Measurements from ENCODE around the gene ZC2HC1B. TPM values are rescaled to one million over a fixed set of nuclear protein-coding genes. Genes with fewer than 3 reads are reported as not detected.

ZC2HC1B gene
- total and polyA plus RNA-seq, 3 experiments from 2014 or later, result not detected

- CTCF ChIA-PET, result no interaction called here
These were observed 104.8 kb downstream of the ZC2HC1B start for GRCh38 chr6:143969077-143969476.

GRCh38 chr6:143970456-143971218 is 106.4 kb downstream of the ZC2HC1B start:
- Mint-ChIP-seq H3K4me1 (no peaks in the 10 kb centered on the region), H3K9me3 (no peaks in the 10 kb centered on the region), H3K27ac (no peak overlapping the region), H3K36me3 (no peaks in the 10 kb centered on the region), H3K27me3 (no peaks in the 10 kb centered on the region), H3K4me3 (no peak overlapping the region)
- ChIA-PET CTCF (no interaction called here), POLR2A (no interaction called here)
- H3K4me3 ChIP-seq (ENCODE audit: low read length), result no peak overlapping the region
- H3K36me3 ChIP-seq (ENCODE audit: insufficient read depth, low read length), result no peaks in the 10 kb centered on the region
- H3K9me3 ChIP-seq (ENCODE audit: low read length), result no peaks in the 10 kb centered on the region
- no peak for DNase-seq
- no peak overlapping the region for H3K27ac ChIP-seq (ENCODE audit: low read depth, low read length)
- no peaks in the 10 kb centered on the region for H3K4me1 ChIP-seq (ENCODE audit: insufficient read depth, low read length)
- no peaks in the 10 kb centered on the region for H3K27me3 ChIP-seq (ENCODE audit: insufficient read depth, low read length, poor library complexity, severe bottlenecking)

More at GRCh38 chr6:143969077-143969476, 104.8 kb downstream of the ZC2HC1B start:
- POLR2A ChIA-PET, result no interaction called here
- H3K4me1 Mint-ChIP-seq, result no peaks in the 10 kb centered on the region
- H3K27me3 ChIP-seq (ENCODE audit: insufficient read depth, low read length, poor library complexity, severe bottlenecking), result no peaks in the 10 kb centered on the region
- H3K9me3 ChIP-seq (ENCODE audit: low read length), result no peaks in the 10 kb centered on the region
- DNase-seq, result no peak
- peaks cover 0 to 6% (median 0%) of the 10 kb centered on the region in 3 donors for H3K36me3 Mint-ChIP-seq
- no peak overlapping the region for H3K27ac ChIP-seq (ENCODE audit: low read depth, low read length)
- no peak overlapping the region for H3K4me3 ChIP-seq (ENCODE audit: low read length)
- no peaks in the 10 kb centered on the region for H3K36me3 ChIP-seq (ENCODE audit: insufficient read depth, low read length)
- H3K4me3 Mint-ChIP-seq, result no peak overlapping the region
- H3K4me1 ChIP-seq (ENCODE audit: insufficient read depth, low read length), result no peaks in the 10 kb centered on the region
- no peaks in the 10 kb centered on the region for H3K9me3 Mint-ChIP-seq
- H3K27me3 Mint-ChIP-seq, result no peaks in the 10 kb centered on the region
- H3K27ac Mint-ChIP-seq, result no peak overlapping the region

GRCh38 chr6:143971482-143972205 is 107.4 kb downstream of the ZC2HC1B start:
- H3K4me1 ChIP-seq (ENCODE audit: insufficient read depth, low read length), result no peaks in the 10 kb centered on the region
- ChIA-PET POLR2A (no interaction called here), CTCF (no interaction called here)
- H3K9me3 Mint-ChIP-seq, result no peaks in the 10 kb centered on the region
- H3K27me3 Mint-ChIP-seq, result no peaks in the 10 kb centered on the region
- peaks cover 0 to under 1% (median 0%) of the 10 kb centered on the region in 3 donors for H3K4me1 Mint-ChIP-seq
- no peaks in the 10 kb centered on the region for H3K36me3 ChIP-seq (ENCODE audit: insufficient read depth, low read length)
- no peaks in the 10 kb centered on the region for H3K27me3 ChIP-seq (ENCODE audit: insufficient read depth, low read length, poor library complexity, severe bottlenecking)
- H3K4me3 Mint-ChIP-seq, result no peak overlapping the region
- H3K27ac ChIP-seq (ENCODE audit: low read depth, low read length), result no peak overlapping the region
- no peak overlapping the region for H3K4me3 ChIP-seq (ENCODE audit: low read length)
- H3K9me3 ChIP-seq (ENCODE audit: low read length), result no peaks in the 10 kb centered on the region
- no peak for DNase-seq
- H3K36me3 Mint-ChIP-seq, result no peaks in the 10 kb centered on the region
- no peak overlapping the region for H3K27ac Mint-ChIP-seq

GRCh38 chr6:143973097-143973966 is 109.1 kb downstream of the ZC2HC1B start:
- no peaks in the 10 kb centered on the region for H3K9me3 Mint-ChIP-seq
- Histone ChIP-seq H3K4me3 (ENCODE audit: low read length) (no peak overlapping the region), H3K36me3 (ENCODE audit: insufficient read depth, low read length) (no peaks in the 10 kb centered on the region), H3K4me1 (ENCODE audit: insufficient read depth, low read length) (no peaks in the 10 kb centered on the region), H3K9me3 (ENCODE audit: low read length) (no peaks in the 10 kb centered on the region), H3K27me3 (ENCODE audit: insufficient read depth, low read length, poor library complexity, severe bottlenecking) (no peaks in the 10 kb centered on the region), H3K27ac (ENCODE audit: low read depth, low read length) (no peak overlapping the region)
- CTCF ChIA-PET, result no interaction called here
- POLR2A ChIA-PET, result no interaction called here
- no peak overlapping the region for H3K27ac Mint-ChIP-seq
- no peak for DNase-seq
- H3K27me3 Mint-ChIP-seq, result no peaks in the 10 kb centered on the region
- peaks cover 0 to 6% (median 5%) of the 10 kb centered on the region in 3 donors for H3K4me1 Mint-ChIP-seq
- H3K36me3 Mint-ChIP-seq, result no peaks in the 10 kb centered on the region
- H3K4me3 Mint-ChIP-seq, result no peak overlapping the region

- Mint-ChIP-seq H3K9me3 (no peaks in the 10 kb centered on the region), H3K4me3 (no peak overlapping the region)
- H3K36me3 ChIP-seq (ENCODE audit: insufficient read depth, low read length), result no peaks in the 10 kb centered on the region
These were observed 109.8 kb downstream of the ZC2HC1B start for GRCh38 chr6:143974089-143974488.

GRCh38 chr6:143976806-143977349 is 112.6 kb downstream of the ZC2HC1B start:
- Mint-ChIP-seq H3K4me3 (no peak overlapping the region), H3K36me3 (no peaks in the 10 kb centered on the region), H3K9me3 (peaks cover 0 to 1% (median 0%) of the 10 kb centered on the region in 5 donors), H3K27me3 (no peaks in the 10 kb centered on the region), H3K4me1 (peaks cover 0 to 6% (median 5%) of the 10 kb centered on the region in 3 donors), H3K27ac (no peak overlapping the region)
- Histone ChIP-seq H3K27ac (ENCODE audit: low read depth, low read length) (no peak overlapping the region), H3K27me3 (ENCODE audit: insufficient read depth, low read length, poor library complexity, severe bottlenecking) (no peaks in the 10 kb centered on the region), H3K36me3 (ENCODE audit: insufficient read depth, low read length) (no peaks in the 10 kb centered on the region), H3K4me1 (ENCODE audit: insufficient read depth, low read length) (no peaks in the 10 kb centered on the region), H3K9me3 (ENCODE audit: low read length) (no peaks in the 10 kb centered on the region), H3K4me3 (ENCODE audit: low read length) (no peak overlapping the region)
- ChIA-PET CTCF (interaction anchor here (1.0 kb wide), 1 partner anchor 10 kb away, joined by 3 read pairs; no protein-coding TSS in a partner anchor), POLR2A (no interaction called here)
- no peak for DNase-seq

More at GRCh38 chr6:143974089-143974488, 109.8 kb downstream of the ZC2HC1B start:
- DNase-seq, result no peak
- CTCF ChIA-PET, result no interaction called here
- no peaks in the 10 kb centered on the region for H3K27me3 Mint-ChIP-seq
- no peak overlapping the region for H3K27ac Mint-ChIP-seq
- Histone ChIP-seq H3K27me3 (ENCODE audit: insufficient read depth, low read length, poor library complexity, severe bottlenecking) (no peaks in the 10 kb centered on the region), H3K9me3 (ENCODE audit: low read length) (no peaks in the 10 kb centered on the region), H3K4me3 (ENCODE audit: low read length) (no peak overlapping the region), H3K27ac (ENCODE audit: low read depth, low read length) (no peak overlapping the region), H3K4me1 (ENCODE audit: insufficient read depth, low read length) (no peaks in the 10 kb centered on the region)
- peaks cover 0 to 6% (median 5%) of the 10 kb centered on the region in 3 donors for H3K4me1 Mint-ChIP-seq
- no peaks in the 10 kb centered on the region for H3K36me3 Mint-ChIP-seq
- POLR2A ChIA-PET, result no interaction called here

- Histone ChIP-seq H3K4me3 (ENCODE audit: low read length) (no peak overlapping the region), H3K36me3 (ENCODE audit: insufficient read depth, low read length) (no peaks in the 10 kb centered on the region), H3K27me3 (ENCODE audit: insufficient read depth, low read length, poor library complexity, severe bottlenecking) (no peaks in the 10 kb centered on the region), H3K27ac (ENCODE audit: low read depth, low read length) (no peak overlapping the region), H3K4me1 (ENCODE audit: insufficient read depth, low read length) (no peaks in the 10 kb centered on the region), H3K9me3 (ENCODE audit: low read length) (no peaks in the 10 kb centered on the region)
- Mint-ChIP-seq H3K36me3 (no peaks in the 10 kb centered on the region), H3K9me3 (peaks cover 0 to 1% (median 0%) of the 10 kb centered on the region in 5 donors), H3K27me3 (no peaks in the 10 kb centered on the region), H3K27ac (no peak overlapping the region), H3K4me1 (peaks cover 0 to 6% (median 5%) of the 10 kb centered on the region in 3 donors), H3K4me3 (no peak overlapping the region)
- DNase-seq, result no peak
- ChIA-PET CTCF (interaction anchor here (1.2 kb wide), 1 partner anchor 41 kb away, joined by 3 read pairs; no protein-coding TSS in a partner anchor), POLR2A (no interaction called here)
These were observed 116.6 kb downstream of the ZC2HC1B start for GRCh38 chr6:143980921-143981320.
